PC-9 (cell line): ENCODE measurements around the gene ITPRIP. TPM values are rescaled to one million over a fixed set of nuclear protein-coding genes. Genes with fewer than 3 reads are reported as not detected.
A peak's percentile ranks its signal among the peaks of the same experiment; 100 is the strongest.

ENCODE experiments used
- BruUV-seq: library from RNA; stranded (reverse); fragments of 400-500 nt; replicated peaks from 2 replicates; lab custom pipeline; 2021; lab: Mats Ljungman, UMichigan
- CTCF ChIA-PET: fragments of 300-600 bp; sonication (Branson Sonifier 250); formaldehyde crosslinking; loops from one replicate; lab custom pipeline; 2022; ENCODE audit warnings: antibody characterized with exemption; lab: Charles Lee
- POLR2A ChIA-PET: fragments of 300-600 bp; sonication (Branson Sonifier 250); formaldehyde crosslinking; loops from one replicate; lab custom pipeline; 2022; ENCODE audit warnings: antibody characterized with exemption; ENCODE audit not compliant: unreplicated experiment; lab: Charles Lee
- DNase-seq, 2 experiments: peaks; one replicate each; pipeline versions ENCODE4 v3.0.0 to v3.0.0-alpha.2; 2015 to 2022; ENCODE audit warnings: mixed read lengths in 1 of 2
- H2AFZ ChIP-seq: fragments of 200-600 bp; sonication (generic); 2 replicates; pipeline ENCODE4 v1.8.1; 2017; ENCODE audit warnings: antibody characterized with exemption
- H3F3A ChIP-seq: fragments of 200-600 bp; sonication (generic); 2 replicates; pipeline ENCODE4 v1.8.1; 2017; ENCODE audit warnings: antibody characterized with exemption, mild to moderate bottlenecking, low read depth; ENCODE audit not compliant: insufficient read depth
- H3K27ac ChIP-seq: fragments of 200-600 bp; sonication (generic); 2 replicates; pipeline ENCODE4 v1.6.1; 2016; ENCODE audit warnings: mixed run types
- H3K27me3 ChIP-seq: fragments of 200-600 bp; sonication (generic); 2 replicates; pipeline ENCODE4 v1.6.1; 2016; ENCODE audit warnings: low read depth, mixed run types; ENCODE audit not compliant: insufficient read depth
- H3K36me3 ChIP-seq: fragments of 200-600 bp; sonication (generic); 2 replicates; pipeline ENCODE4 v1.6.1; 2016; ENCODE audit warnings: low read depth, mixed run types
- H3K4me1 ChIP-seq: fragments of 200-600 bp; sonication (generic); replicated peaks from 2 replicates; pipeline ENCODE4 v1.6.1; 2016; ENCODE audit warnings: mixed run types; ENCODE audit not compliant: insufficient read depth
- H3K4me2 ChIP-seq: fragments of 200-600 bp; sonication (generic); 2 replicates; pipeline ENCODE4 v1.6.1; 2017; ENCODE audit warnings: mixed run types
- H3K4me3 ChIP-seq: fragments of 200-600 bp; sonication (generic); 2 replicates; pipeline ENCODE4 v1.6.1; 2016; ENCODE audit warnings: mixed run types
- H3K79me2 ChIP-seq: fragments of 200-600 bp; sonication (generic); 2 replicates; pipeline ENCODE4 v1.6.1; 2017; ENCODE audit warnings: low read depth, mixed run types
- H3K9me2 ChIP-seq: fragments of 200-600 bp; sonication (generic); 2 replicates; pipeline ENCODE4 v1.8.1; 2017; ENCODE audit warnings: mild to moderate bottlenecking; ENCODE audit not compliant: insufficient read depth
- H3K9me3 ChIP-seq: fragments of 200-600 bp; sonication (generic); 2 replicates; pipeline ENCODE4 v1.8.1; 2016; ENCODE audit warnings: low read depth; ENCODE audit not compliant: insufficient read depth
- H4K20me1 ChIP-seq: fragments of 200-600 bp; sonication (generic); 2 replicates; pipeline ENCODE4 v1.8.1; 2017; ENCODE audit not compliant: insufficient read depth
- EZH2 ChIP-seq: fragments of 200-600 bp; sonication (generic); IDR thresholded peaks from 2 replicates; pipeline ENCODE4 v1.8.0; 2017; ENCODE audit warnings: antibody characterized with exemption, low read depth
- intact Hi-C: fragments of 100-400 bp; cut with micrococcal nuclease; formaldehyde crosslinking; loops from one replicate; pipeline ENCODE4 v1.10.0; 2022; ENCODE audit not compliant: unreplicated experiment
- total RNA-seq: library from RNA; stranded (reverse); gene quantifications from 2 replicates; pipeline ENCODE4 v1.2.3, GENCODE V29; 2021
- TF ChIP-seq, protein P1 (sequence below): fragments of 200-600 bp; sonication (generic); conservative IDR thresholded peaks from 2 replicates; pipeline ENCODE4 v1.6.1; 2017; ENCODE audit warnings: mixed run types, antibody characterized with exemption, mild to moderate bottlenecking, moderate library complexity

The ITPRIP gene
- total RNA-seq, 1 experiment from 2014 or later = 6.7 TPM

DNA sequence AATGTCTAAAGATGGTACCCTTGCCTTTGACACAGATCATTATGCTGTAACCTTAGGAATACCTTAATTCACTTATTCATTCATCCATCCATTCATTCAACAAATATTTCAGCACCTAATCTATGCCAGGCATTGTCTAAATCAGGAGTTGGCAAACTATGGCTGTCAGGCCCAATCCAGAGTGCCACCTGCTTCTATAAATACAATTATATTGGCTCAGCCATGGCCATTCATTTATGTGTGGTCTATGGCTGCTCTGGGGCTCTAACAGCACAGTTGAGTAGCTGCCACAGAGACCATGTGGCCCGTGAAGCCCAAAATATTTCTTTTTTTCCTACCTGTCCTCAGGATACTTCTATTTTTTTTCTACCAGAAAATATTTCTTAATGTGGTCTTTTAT is 6.0 kb upstream of the ITPRIP start:
- Histone ChIP-seq H3K9me3 (no peaks in the 10 kb centered on the region), H2AFZ (no peak overlapping the region), H4K20me1 (no peaks in the 10 kb centered on the region; the same call in 1 of the 2 replicates), H3K4me3 (no peak overlapping the region), H3K27me3 (no peaks in the 10 kb centered on the region), H3K9me2 (no peaks in the 10 kb centered on the region), H3F3A (peaks cover 13% of the 10 kb centered on the region), H3K27ac (no peak overlapping the region), H3K36me3 (no peaks in the 10 kb centered on the region), H3K4me2 (no peak overlapping the region), H3K4me1 (peaks cover 18% of the 10 kb centered on the region), H3K79me2 (no peaks in the 10 kb centered on the region)
- no TSS peak for BruUV-seq
- intact Hi-C loops = no loop called here
- no peak for DNase-seq
- ChIA-PET POLR2A (interaction anchor here (0.6 kb wide), 1 partner anchor 101 kb away, joined by 3 read pairs; no protein-coding TSS in a partner anchor), CTCF (no interaction called here)
- no peak for TF ChIP-seq EZH2
- TF ChIP-seq, protein P1, sequence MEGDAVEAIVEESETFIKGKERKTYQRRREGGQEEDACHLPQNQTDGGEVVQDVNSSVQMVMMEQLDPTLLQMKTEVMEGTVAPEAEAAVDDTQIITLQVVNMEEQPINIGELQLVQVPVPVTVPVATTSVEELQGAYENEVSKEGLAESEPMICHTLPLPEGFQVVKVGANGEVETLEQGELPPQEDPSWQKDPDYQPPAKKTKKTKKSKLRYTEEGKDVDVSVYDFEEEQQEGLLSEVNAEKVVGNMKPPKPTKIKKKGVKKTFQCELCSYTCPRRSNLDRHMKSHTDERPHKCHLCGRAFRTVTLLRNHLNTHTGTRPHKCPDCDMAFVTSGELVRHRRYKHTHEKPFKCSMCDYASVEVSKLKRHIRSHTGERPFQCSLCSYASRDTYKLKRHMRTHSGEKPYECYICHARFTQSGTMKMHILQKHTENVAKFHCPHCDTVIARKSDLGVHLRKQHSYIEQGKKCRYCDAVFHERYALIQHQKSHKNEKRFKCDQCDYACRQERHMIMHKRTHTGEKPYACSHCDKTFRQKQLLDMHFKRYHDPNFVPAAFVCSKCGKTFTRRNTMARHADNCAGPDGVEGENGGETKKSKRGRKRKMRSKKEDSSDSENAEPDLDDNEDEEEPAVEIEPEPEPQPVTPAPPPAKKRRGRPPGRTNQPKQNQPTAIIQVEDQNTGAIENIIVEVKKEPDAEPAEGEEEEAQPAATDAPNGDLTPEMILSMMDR = no peak

DNA sequence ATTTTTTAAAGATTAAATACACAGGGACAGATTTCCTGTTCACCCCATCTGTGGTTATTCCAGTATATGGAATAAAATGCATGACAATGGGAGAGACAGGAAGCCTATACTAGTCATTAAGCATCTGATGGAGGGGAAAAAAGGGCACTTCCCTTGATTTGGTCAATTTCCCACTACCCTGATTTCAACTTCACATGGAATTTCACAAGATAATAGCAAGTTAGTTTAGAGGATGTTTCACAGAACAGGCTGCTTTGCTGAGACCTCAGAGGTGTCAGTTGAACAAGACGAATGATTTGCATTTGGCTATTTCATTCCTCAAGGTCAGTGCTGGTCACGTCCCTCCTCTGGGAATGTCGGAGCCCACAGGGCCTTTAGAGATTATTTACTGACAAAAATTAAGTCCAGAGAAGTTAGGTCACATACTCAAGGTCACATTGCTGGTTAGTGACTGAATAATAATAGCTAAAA is 4.7 kb upstream of the ITPRIP start:
- CTCF ChIA-PET = no interaction called here
- intact Hi-C loops = no loop called here
- no TSS peak for BruUV-seq

DNA sequence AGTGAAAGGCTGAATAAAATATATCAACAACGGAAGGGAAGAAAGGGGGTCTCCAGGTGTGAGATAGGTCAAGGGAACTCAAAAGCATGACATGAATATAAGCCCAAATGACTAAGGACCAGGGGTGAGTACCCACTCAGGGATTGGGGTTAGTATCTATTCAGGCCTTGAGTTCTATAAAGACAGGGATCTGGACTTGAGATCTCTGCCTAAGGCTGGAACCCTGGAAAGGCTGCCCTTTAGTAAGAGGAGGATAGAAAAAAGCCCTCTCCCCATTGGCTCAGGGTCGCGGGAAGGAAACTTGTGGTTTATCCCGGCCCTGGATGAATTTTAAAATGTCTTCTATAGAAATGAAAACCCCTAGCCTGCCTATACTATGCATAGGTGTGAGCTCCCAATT is 2.4 kb upstream of the ITPRIP start:
- no peak for DNase-seq
- H3K36me3 ChIP-seq = no peaks in the 10 kb centered on the region
- peak overlapping the region; percentile 94; the same call in 1 of the 2 replicates for H3K27ac ChIP-seq
- no peak overlapping the region for H2AFZ ChIP-seq
- H3K4me1 ChIP-seq = peaks cover 28% of the 10 kb centered on the region
- no TSS peak for BruUV-seq
- H3F3A ChIP-seq = peaks cover 23% of the 10 kb centered on the region
- no peaks in the 10 kb centered on the region for H3K27me3 ChIP-seq
- intact Hi-C loops = no loop called here
- no peak overlapping the region for H3K4me3 ChIP-seq
- no peaks in the 10 kb centered on the region for H3K9me2 ChIP-seq
- CTCF ChIA-PET = interaction anchor here (0.6 kb wide), 1 partner anchor 453 kb away, joined by 3 read pairs; no protein-coding TSS in a partner anchor
- peak overlapping the region; percentile 92; the same call in 1 of the 2 replicates for H3K4me2 ChIP-seq
- H4K20me1 ChIP-seq = no peaks in the 10 kb centered on the region; the same call in 1 of the 2 replicates
- POLR2A ChIA-PET = interaction anchor here (0.6 kb wide), 1 partner anchor 61 kb away, joined by 5 read pairs; no protein-coding TSS in a partner anchor
- TF ChIP-seq EZH2 = no peak
- TF ChIP-seq, protein P1 = no peak
- peaks cover 26% of the 10 kb centered on the region for H3K79me2 ChIP-seq
- H3K9me3 ChIP-seq = no peaks in the 10 kb centered on the region

More for the DNA sequence above, 4.7 kb upstream of the ITPRIP start:
- H3K4me1 ChIP-seq = peaks cover 19% of the 10 kb centered on the region
- no peaks in the 10 kb centered on the region for H3K9me3 ChIP-seq
- H3K79me2 ChIP-seq = peaks cover 3% of the 10 kb centered on the region
- H3K27me3 ChIP-seq = no peaks in the 10 kb centered on the region
- TF ChIP-seq, protein P1 = no peak
- TF ChIP-seq EZH2 = no peak
- H3K9me2 ChIP-seq = no peaks in the 10 kb centered on the region
- POLR2A ChIA-PET = interaction anchor here (0.7 kb wide), 1 partner anchor 69 kb away, joined by 3 read pairs; no protein-coding TSS in a partner anchor
- DNase-seq = no peak
- no peaks in the 10 kb centered on the region for H3K36me3 ChIP-seq
- no peak overlapping the region for H3K27ac ChIP-seq
- no peak overlapping the region for H3K4me2 ChIP-seq
- no peak overlapping the region for H3K4me3 ChIP-seq
- no peaks in the 10 kb centered on the region; the same call in 1 of the 2 replicates for H4K20me1 ChIP-seq
- H2AFZ ChIP-seq = no peak overlapping the region
- peaks cover 17% of the 10 kb centered on the region for H3F3A ChIP-seq
